Measurements from ENCODE around the gene PCDHA1. TPM values are rescaled to one million over a fixed set of nuclear protein-coding genes. Genes with fewer than 3 reads are reported as not detected.
"Not testable (repeated sequence)": the region's sequence is repeated elsewhere in the genome, so short reads cannot be mapped to it uniquely, and the experiment has no call there.

Gene PCDHA1
- total RNA-seq, 1 donor from 2014 or later = not detected

DNA sequence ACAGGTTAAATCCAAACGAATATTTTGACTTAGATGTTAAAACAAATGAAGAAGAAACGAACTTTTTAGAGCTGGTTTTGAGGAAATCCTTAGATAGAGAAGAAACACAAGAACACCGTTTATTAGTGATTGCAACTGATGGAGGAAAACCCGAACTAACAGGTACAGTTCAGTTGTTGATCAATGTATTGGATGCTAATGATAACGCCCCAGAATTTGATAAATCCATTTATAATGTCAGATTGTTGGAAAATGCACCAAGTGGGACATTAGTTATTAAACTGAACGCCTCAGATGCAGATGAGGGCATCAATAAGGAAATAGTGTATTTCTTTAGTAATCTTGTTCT is 36.3 kb downstream of the PCDHA1 start:
- Histone ChIP-seq H3K36me3 (no peaks in the 10 kb centered on the region), H3K4me3 (no peak overlapping the region), H3K27me3 (peaks cover 4% of the 10 kb centered on the region), H3K9me3 (no peaks in the 10 kb centered on the region), H3K4me1 (no peaks in the 10 kb centered on the region), H3K27ac (no peak overlapping the region)
- no peak for ATAC-seq
- TF ChIP-seq, protein P1, sequence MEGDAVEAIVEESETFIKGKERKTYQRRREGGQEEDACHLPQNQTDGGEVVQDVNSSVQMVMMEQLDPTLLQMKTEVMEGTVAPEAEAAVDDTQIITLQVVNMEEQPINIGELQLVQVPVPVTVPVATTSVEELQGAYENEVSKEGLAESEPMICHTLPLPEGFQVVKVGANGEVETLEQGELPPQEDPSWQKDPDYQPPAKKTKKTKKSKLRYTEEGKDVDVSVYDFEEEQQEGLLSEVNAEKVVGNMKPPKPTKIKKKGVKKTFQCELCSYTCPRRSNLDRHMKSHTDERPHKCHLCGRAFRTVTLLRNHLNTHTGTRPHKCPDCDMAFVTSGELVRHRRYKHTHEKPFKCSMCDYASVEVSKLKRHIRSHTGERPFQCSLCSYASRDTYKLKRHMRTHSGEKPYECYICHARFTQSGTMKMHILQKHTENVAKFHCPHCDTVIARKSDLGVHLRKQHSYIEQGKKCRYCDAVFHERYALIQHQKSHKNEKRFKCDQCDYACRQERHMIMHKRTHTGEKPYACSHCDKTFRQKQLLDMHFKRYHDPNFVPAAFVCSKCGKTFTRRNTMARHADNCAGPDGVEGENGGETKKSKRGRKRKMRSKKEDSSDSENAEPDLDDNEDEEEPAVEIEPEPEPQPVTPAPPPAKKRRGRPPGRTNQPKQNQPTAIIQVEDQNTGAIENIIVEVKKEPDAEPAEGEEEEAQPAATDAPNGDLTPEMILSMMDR (IDR thresholded peaks at IDR 0.05) = no peak
- intact Hi-C loops (cut with DNase I) = no loop called here
- no peak for DNase-seq

DNA sequence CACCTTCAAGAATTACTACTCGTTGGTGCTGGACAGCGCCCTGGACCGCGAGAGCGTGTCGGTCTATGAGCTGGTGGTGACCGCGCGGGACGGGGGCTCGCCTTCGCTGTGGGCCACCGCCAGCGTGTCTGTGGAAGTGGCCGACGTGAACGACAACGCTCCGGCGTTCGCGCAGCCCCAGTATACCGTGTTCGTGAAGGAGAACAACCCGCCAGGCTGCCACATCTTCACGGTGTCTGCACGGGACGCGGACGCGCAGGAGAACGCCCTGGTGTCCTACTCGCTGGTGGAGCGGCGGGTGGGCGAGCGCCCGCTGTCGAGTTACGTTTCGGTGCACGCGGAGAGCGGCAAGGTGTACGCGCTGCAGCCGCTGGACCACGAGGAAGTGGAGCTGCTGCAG is 37.0 kb downstream of the PCDHA1 start:
- H3K36me3 ChIP-seq; DNase-seq; ATAC-seq; H3K4me1 ChIP-seq; H3K4me3 ChIP-seq; H3K27ac ChIP-seq; intact Hi-C loops (cut with DNase I); H3K9me3 ChIP-seq: not testable (repeated sequence)
- peaks cover 11% of the 10 kb centered on the region for H3K27me3 ChIP-seq

DNA sequence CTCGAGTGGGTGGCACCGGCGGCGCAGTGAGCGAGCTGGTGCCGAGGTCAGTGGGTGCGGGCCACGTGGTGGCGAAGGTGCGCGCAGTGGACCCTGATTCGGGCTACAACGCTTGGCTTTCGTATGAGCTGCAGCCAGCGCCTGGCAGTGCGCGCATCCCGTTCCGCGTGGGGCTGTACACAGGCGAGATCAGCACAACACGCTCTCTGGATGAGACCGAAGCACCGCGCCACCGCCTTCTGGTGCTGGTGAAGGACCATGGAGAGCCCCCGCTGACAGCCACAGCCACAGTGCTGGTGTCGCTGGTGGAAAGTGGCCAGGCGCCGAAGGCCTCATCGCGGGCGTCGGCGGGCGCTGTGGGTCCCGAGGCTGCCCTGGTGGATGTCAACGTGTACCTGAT is 37.5 kb downstream of the PCDHA1 start:
- DNase-seq (no peak), ATAC-seq (no peak)
- Histone ChIP-seq H3K4me3 (no peak overlapping the region), H3K27me3 (peaks cover 13% of the 10 kb centered on the region), H3K36me3 (no peaks in the 10 kb centered on the region), H3K4me1 (no peaks in the 10 kb centered on the region), H3K27ac (no peak overlapping the region), H3K9me3 (peaks cover 5% of the 10 kb centered on the region)
- TF ChIP-seq, protein P1 (IDR thresholded peaks at IDR 0.05) = no peak
- intact Hi-C loops (cut with DNase I) = no loop called here

DNA sequence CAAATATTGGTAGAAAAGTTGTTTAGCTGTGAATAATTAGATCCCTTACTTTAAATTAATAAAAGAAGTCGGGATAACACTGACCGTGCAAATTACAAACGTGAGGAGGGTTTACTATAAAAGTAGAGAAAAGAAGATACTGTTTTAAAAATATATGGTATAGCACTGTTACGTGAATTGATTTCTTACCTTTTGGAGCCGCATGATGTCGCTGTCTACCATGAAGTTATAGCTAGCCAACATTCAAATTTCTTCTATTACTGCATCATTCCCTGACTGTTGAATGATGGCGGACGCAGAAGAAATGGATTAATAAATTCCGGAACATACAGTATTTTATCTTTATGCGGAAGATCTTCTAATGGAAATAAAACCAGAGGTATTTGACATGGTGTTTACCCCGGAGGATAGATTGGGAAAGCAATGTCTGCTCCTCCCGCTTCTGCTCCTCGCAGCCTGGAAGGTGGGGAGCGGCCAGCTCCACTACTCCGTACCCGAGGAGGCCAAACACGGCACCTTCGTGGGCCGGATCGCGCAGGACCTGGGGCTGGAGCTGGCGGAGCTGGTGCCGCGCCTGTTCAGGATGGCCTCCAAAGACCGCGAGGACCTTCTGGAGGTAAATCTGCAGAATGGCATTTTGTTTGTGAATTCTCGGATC is 41.9 kb downstream of the PCDHA1 start, which contains the start of gene PCDHA6:
Gene PCDHA6 (plus strand): TSS at position 257 of the 658 bp plus-strand sequence. CDS start 132 bp downstream, at position 389.
- Histone ChIP-seq H3K4me1 (no peaks in the 10 kb centered on the region), H3K27ac (no peak within 1 kb of the TSS), H3K4me3 (peak within 1 kb of the TSS; percentile 6), H3K27me3 (peaks cover 14% of the 10 kb centered on the region), H3K9me3 (peaks cover 5% of the 10 kb centered on the region), H3K36me3 (no peaks in the 10 kb centered on the region)
- intact Hi-C loops (cut with DNase I) = no loop called here
- ATAC-seq = no peak
- no peak for DNase-seq
- TF ChIP-seq, protein P1 (IDR thresholded peaks at IDR 0.05) = no peak

DNA sequence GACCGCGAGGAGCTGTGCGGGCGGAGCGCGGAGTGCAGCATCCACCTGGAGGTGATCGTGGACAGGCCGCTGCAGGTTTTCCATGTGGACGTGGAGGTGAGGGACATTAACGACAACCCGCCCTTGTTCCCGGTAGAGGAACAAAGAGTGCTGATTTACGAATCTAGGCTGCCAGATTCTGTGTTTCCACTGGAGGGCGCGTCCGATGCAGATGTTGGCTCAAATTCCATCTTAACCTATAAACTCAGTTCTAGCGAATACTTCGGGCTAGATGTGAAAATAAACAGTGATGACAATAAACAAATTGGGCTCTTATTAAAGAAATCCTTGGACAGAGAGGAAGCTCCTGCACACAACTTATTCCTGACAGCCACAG is 42.4 kb downstream of the PCDHA1 start:
- ATAC-seq (no peak), DNase-seq (no peak)
- TF ChIP-seq, protein P1 (IDR thresholded peaks at IDR 0.05) = no peak
- Histone ChIP-seq H3K36me3 (no peaks in the 10 kb centered on the region), H3K9me3 (peaks cover 5% of the 10 kb centered on the region), H3K27ac (no peak overlapping the region), H3K4me1 (no peaks in the 10 kb centered on the region), H3K27me3 (peaks cover 17% of the 10 kb centered on the region), H3K4me3 (peak overlapping the region; percentile 6)
- intact Hi-C loops (cut with DNase I) = no loop called here

DNA sequence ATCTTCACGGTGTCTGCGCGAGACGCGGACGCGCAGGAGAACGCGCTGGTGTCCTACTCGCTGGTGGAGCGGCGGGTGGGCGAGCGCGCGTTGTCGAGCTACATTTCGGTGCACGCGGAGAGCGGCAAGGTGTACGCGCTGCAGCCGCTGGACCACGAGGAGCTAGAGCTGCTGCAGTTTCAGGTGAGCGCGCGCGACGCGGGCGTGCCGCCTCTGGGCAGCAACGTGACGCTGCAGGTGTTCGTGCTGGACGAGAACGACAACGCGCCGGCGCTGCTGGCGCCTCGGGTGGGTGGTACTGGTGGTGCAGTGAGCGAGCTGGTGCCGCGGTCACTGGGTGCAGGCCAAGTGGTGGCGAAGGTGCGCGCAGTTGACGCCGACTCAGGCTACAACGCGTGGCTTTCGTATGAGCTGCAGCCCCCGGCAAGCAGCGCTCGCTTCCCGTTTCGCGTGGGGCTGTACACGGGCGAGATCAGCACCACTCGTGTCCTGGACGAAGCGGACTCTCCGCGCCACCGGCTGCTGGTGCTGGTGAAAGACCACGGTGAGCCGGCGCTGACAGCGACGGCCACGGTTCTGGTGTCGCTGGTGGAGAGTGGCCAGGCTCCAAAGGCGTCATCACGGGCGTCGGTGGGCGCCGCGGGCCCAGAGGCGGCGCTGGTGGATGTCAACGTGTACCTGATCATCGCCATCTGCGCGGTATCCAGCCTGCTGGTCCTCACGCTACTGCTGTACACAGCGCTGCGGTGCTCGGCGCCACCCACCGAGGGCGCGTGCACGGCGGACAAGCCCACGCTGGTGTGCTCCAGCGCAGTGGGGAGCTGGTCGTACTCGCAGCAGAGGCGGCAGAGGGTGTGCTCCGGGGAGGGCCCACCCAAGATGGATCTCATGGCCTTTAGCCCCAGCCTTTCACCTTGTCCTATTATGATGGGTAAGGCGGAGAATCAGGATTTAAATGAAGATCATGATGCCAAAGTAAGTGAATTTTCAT is 43.9 kb downstream of the PCDHA1 start:
- H3K36me3 ChIP-seq; DNase-seq; H3K27ac ChIP-seq; H3K4me1 ChIP-seq; ATAC-seq; H3K9me3 ChIP-seq; H3K4me3 ChIP-seq; intact Hi-C loops (cut with DNase I): not testable (repeated sequence)
- peaks cover 17% of the 10 kb centered on the region for H3K27me3 ChIP-seq
